Ishikawa (cell line): Measurements from ENCODE around the gene MYLK3.

Experiments used
- EP300 ChIP-seq: IDR thresholded peaks from 2 replicates; pipeline ENCODE4 v1.6.1; 2012; ENCODE audit warnings: borderline replicate concordance
- MAX ChIP-seq: IDR thresholded peaks from 2 replicates; pipeline ENCODE4 v1.6.1; 2012
- NFIC ChIP-seq: IDR thresholded peaks from 2 replicates; pipeline ENCODE4 v1.6.1; 2012
- REST ChIP-seq: IDR thresholded peaks from 2 replicates; pipeline ENCODE4 v1.6.1; 2012; ENCODE audit warnings: low read depth, mild to moderate bottlenecking
- TAF1 ChIP-seq: IDR thresholded peaks from 2 replicates; pipeline ENCODE4 v1.6.1; 2012; ENCODE audit warnings: low read depth, mild to moderate bottlenecking
- TEAD4 ChIP-seq: IDR thresholded peaks from 2 replicates; pipeline ENCODE4 v1.6.1; 2012
- YY1 ChIP-seq: IDR thresholded peaks from 2 replicates; pipeline ENCODE4 v1.6.1; 2012; ENCODE audit warnings: low read depth

GRCh38 chr16:46753015-46753414 lies 4.9 kb upstream of the MYLK3 start:
- no peak for TF ChIP-seq REST
- no peak for TF ChIP-seq YY1
- TF ChIP-seq NFIC = 0 out of 2 replicates have a peak, but pooled peaks have one; percentile 17
- TF ChIP-seq EP300 = no peak
- no peak for TF ChIP-seq TAF1
- no peak for TF ChIP-seq MAX
- no peak for TF ChIP-seq TEAD4
